Renal cortical epithelial cell (primary cell): ENCODE measurements around the gene ARHGAP26. TPM values are rescaled to one million over a fixed set of nuclear protein-coding genes. Genes with fewer than 3 reads are reported as not detected.

Source experiments
- DNase-seq: peaks from one replicate; pipeline ENCODE4 v3.0.0-alpha.2; 2011; ENCODE audit warnings: low read depth
- total RNA-seq: library from RNA; depleted of rRNA; stranded (reverse); fragments of >200 nt; gene quantifications from 2 replicates; pipeline ENCODE4 v1.2.3, GENCODE V29; 2014

ARHGAP26 gene
- total RNA-seq, 1 donor from 2014 or later = 10.4 TPM

GRCh38 chr5:143061161-143061945, 291.2 kb downstream of the ARHGAP26 start:
- no peak for DNase-seq

- no peak for DNase-seq
These were observed 292.2 kb downstream of the ARHGAP26 start for GRCh38 chr5:143062379-143062778.

- no peak for DNase-seq
These were observed 293.2 kb downstream of the ARHGAP26 start for GRCh38 chr5:143063175-143063970.

- no peak for DNase-seq
These were observed 294.1 kb downstream of the ARHGAP26 start for GRCh38 chr5:143064218-143064641.

GRCh38 chr5:143064676-143065075, 294.5 kb downstream of the ARHGAP26 start:
- no peak for DNase-seq

GRCh38 chr5:143065185-143065965, 295.2 kb downstream of the ARHGAP26 start:
- no peak for DNase-seq

- DNase-seq = no peak
These were observed 295.9 kb downstream of the ARHGAP26 start for GRCh38 chr5:143065996-143066522.

GRCh38 chr5:143066556-143067281, 296.5 kb downstream of the ARHGAP26 start:
- no peak for DNase-seq

- no peak for DNase-seq
These were observed 298.5 kb downstream of the ARHGAP26 start for GRCh38 chr5:143068712-143069111.

GRCh38 chr5:143071927-143072326, 301.8 kb downstream of the ARHGAP26 start:
- no peak for DNase-seq

- DNase-seq = no peak
These were observed 302.6 kb downstream of the ARHGAP26 start for GRCh38 chr5:143072734-143073133.

GRCh38 chr5:143073766-143074165, 303.6 kb downstream of the ARHGAP26 start:
- no peak for DNase-seq

GRCh38 chr5:143074414-143074996, 304.3 kb downstream of the ARHGAP26 start:
- no peak for DNase-seq

- no peak for DNase-seq
These were observed 306.2 kb downstream of the ARHGAP26 start for GRCh38 chr5:143076377-143076776.

GRCh38 chr5:143077453-143078103, 307.4 kb downstream of the ARHGAP26 start:
- DNase-seq = no peak

- no peak for DNase-seq
These were observed 308.1 kb downstream of the ARHGAP26 start for GRCh38 chr5:143078313-143078712.

GRCh38 chr5:143078971-143079370, 308.8 kb downstream of the ARHGAP26 start:
- DNase-seq = no peak

GRCh38 chr5:143080407-143080806, 310.2 kb downstream of the ARHGAP26 start:
- DNase-seq = no peak

GRCh38 chr5:143080982-143081381, 310.8 kb downstream of the ARHGAP26 start:
- DNase-seq = no peak

- no peak for DNase-seq
These were observed 312.8 kb downstream of the ARHGAP26 start for GRCh38 chr5:143083006-143083405.
